CD4-positive, CD25-positive, alpha-beta regulatory T cell (primary cell): ENCODE results near the gene ZNF93. TPM values are rescaled to one million over a fixed set of nuclear protein-coding genes. Genes with fewer than 3 reads are reported as not detected.
"Not testable (repeated sequence)": the region's sequence is repeated elsewhere in the genome, so short reads cannot be mapped to it uniquely, and the experiment has no call there.

Experiments used
- ATAC-seq, 2 donors: fragments of 150-1000 bp; cut with Tn5 transposase; one replicate each; pipeline ENCODE4 v1.10.0; 2021; ENCODE audit warnings: low read depth in 2 of 2, moderate number of reproducible peaks in 2 of 2, moderate library complexity in 1 of 2
- DNase-seq, 3 donors: peaks; one replicate each; pipeline versions ENCODE4 v3.0.0 to v3.0.0-alpha.2; 2012 to 2022; ENCODE audit warnings: mixed read lengths in 1 of 3
- H3K27ac ChIP-seq: one replicate; pipeline ENCODE4 v1.7.0; 2013; ENCODE audit warnings: mild to moderate bottlenecking, low read length; ENCODE audit not compliant: insufficient read depth, poor library complexity, severe bottlenecking
- H3K27me3 ChIP-seq: one replicate; pipeline ENCODE4 v1.7.0; 2013; ENCODE audit warnings: low read length; ENCODE audit not compliant: control insufficient read depth, insufficient read depth
- H3K36me3 ChIP-seq: one replicate; pipeline ENCODE4 v1.7.0; 2013; ENCODE audit warnings: mild to moderate bottlenecking, low read length, moderate library complexity; ENCODE audit not compliant: control insufficient read depth, insufficient read depth
- H3K4me1 ChIP-seq: 2 replicates; pipeline ENCODE4 v1.7.0; 2013; ENCODE audit warnings: mild to moderate bottlenecking, low read length; ENCODE audit not compliant: insufficient read depth, control insufficient read depth, poor library complexity, severe bottlenecking
- H3K4me3 ChIP-seq: one replicate; pipeline ENCODE4 v1.7.0; 2013; ENCODE audit warnings: low read depth, mild to moderate bottlenecking, low read length, moderate library complexity
- H3K9me3 ChIP-seq, 2 experiments: 1 replicate in 1 of 2; 2 replicates in 1 of 2; pipeline ENCODE4 v1.7.0; 2013; ENCODE audit warnings: low read length in 2 of 2, mild to moderate bottlenecking in 1 of 2, moderate library complexity in 1 of 2; ENCODE audit not compliant: control insufficient read depth in 2 of 2
- H3K27ac Mint-ChIP-seq, 3 donors: one replicate each; pipeline ENCODE4 v1.8.0; 2020 to 2022; ENCODE audit warnings: mild to moderate bottlenecking in 3 of 3, mixed read lengths in 3 of 3, moderate library complexity in 2 of 3
- H3K27me3 Mint-ChIP-seq: one replicate; pipeline ENCODE4 v1.8.0; 2022; ENCODE audit warnings: mild to moderate bottlenecking, mixed read lengths
- H3K36me3 Mint-ChIP-seq: one replicate; pipeline ENCODE4 v1.8.0; 2020; ENCODE audit warnings: mixed read lengths
- H3K4me1 Mint-ChIP-seq, 4 donors: one replicate each; pipeline ENCODE4 v1.8.0; 2020 to 2022; ENCODE audit warnings: mixed read lengths in 4 of 4, mild to moderate bottlenecking in 1 of 4
- H3K4me3 Mint-ChIP-seq, 4 donors: one replicate each; pipeline ENCODE4 v1.8.0; 2020 to 2022; ENCODE audit warnings: mild to moderate bottlenecking in 4 of 4, mixed read lengths in 4 of 4, moderate library complexity in 3 of 4
- H3K9me3 Mint-ChIP-seq, 7 donors: one replicate each; pipeline ENCODE4 v1.8.0; 2020 to 2022; ENCODE audit warnings: mixed read lengths in 7 of 7, mild to moderate bottlenecking in 3 of 7, moderate library complexity in 2 of 7
- polyA plus RNA-seq, 4 donors: library from polyadenylated mRNA; unstranded; fragments of 300-500 nt; fragmentation: Illumina TruSeq; gene quantifications; one replicate each; pipeline ENCODE4 v1.2.3, GENCODE V29; 2021
- total RNA-seq: library from RNA; stranded (reverse); gene quantifications from one replicate; pipeline ENCODE4 v1.2.3, GENCODE V29; 2022

ZNF93 gene
- total and polyA plus RNA-seq, 5 donors from 2014 or later: 5.6 to 14.6 (median 10.2) TPM

- H3K36me3 ChIP-seq: peaks cover 19% of the 10 kb centered on the region
- not testable (repeated sequence) for H3K4me3 ChIP-seq, H3K27me3 ChIP-seq, DNase-seq, H3K27ac Mint-ChIP-seq, H3K27me3 Mint-ChIP-seq, H3K36me3 Mint-ChIP-seq, H3K4me3 Mint-ChIP-seq, ATAC-seq, H3K27ac ChIP-seq
- Mint-ChIP-seq H3K4me1 (peaks cover 21 to 66% (median 27%) of the 10 kb centered on the region in 4 donors), H3K9me3 (peaks cover 0 to 11% (median 0%) of the 10 kb centered on the region in 7 donors)
- peaks cover 24% of the 10 kb centered on the region for H3K4me1 ChIP-seq
- peaks cover 36 to 50% of the 10 kb centered on the region in 2 experiments for H3K9me3 ChIP-seq
Measured at GRCh38 chr19:19870086-19870485, 30.7 kb upstream of the ZNF93 start.

DNA sequence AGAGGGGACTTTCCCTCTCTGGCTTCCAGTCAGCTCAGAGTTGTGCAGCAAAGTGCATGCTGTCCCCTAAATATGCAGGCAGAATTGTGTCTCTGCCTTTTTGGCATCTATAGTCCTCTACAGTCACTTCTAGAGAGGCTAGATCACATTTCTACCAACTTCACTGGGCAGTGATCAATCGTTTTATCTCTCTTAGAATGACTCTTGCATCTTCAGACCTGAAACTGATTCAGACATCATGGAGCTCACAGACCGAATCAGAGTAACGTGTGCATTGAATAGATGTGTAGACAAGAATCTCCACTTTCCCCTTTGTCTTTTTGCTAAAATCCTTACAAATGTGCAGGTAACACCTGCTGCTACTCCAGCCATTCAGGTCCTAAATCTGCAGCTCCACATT, 28.8 kb upstream of the ZNF93 start:
- Histone ChIP-seq H3K9me3 (peaks cover 50 to 68% of the 10 kb centered on the region in 2 experiments), H3K4me1 (peaks cover 24% of the 10 kb centered on the region), H3K27me3 (no peaks in the 10 kb centered on the region), H3K4me3 (peak overlapping the region; percentile 59), H3K36me3 (peaks cover 22% of the 10 kb centered on the region), H3K27ac (no peak overlapping the region)
- ATAC-seq (no peak), DNase-seq (no peak)
- Mint-ChIP-seq H3K9me3 (peaks cover 0 to 12% (median 0%) of the 10 kb centered on the region in 7 donors), H3K4me1 (peaks cover 17 to 66% (median 29%) of the 10 kb centered on the region in 4 donors), H3K27me3 (no peaks in the 10 kb centered on the region), H3K36me3 (peaks cover 7% of the 10 kb centered on the region), H3K4me3 (peak overlapping the region; percentile 27 to 77 (median 52)), H3K27ac (peak overlapping the region; percentile 57 to 91 (median 81))

DNA sequence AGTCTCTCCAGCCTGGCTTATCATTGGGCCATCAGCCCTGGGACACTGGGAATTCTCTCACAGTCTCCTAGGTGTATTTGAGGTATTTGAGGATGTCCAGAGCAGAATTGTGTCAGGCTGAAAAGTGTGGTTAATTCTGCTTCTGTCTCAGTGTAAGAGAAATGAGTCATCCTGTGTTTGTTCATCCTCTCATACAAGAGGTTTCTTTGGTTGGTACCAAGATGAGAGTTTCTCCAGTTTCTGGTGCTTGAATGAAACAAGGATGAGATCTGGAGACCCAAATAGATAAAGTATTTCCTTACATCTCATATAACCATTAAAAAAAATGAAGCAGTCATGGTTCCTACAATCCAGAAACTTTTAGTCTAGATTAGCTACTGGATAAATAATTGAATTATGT, 27.4 kb upstream of the ZNF93 start:
- peaks cover 22% of the 10 kb centered on the region for H3K36me3 ChIP-seq
- peaks cover 0 to 14% (median 0%) of the 10 kb centered on the region in 7 donors for H3K9me3 Mint-ChIP-seq
- no peak for DNase-seq
- H3K4me1 ChIP-seq: peaks cover 14% of the 10 kb centered on the region
- no peak overlapping the region for H3K4me3 Mint-ChIP-seq
- no peak overlapping the region for H3K27ac ChIP-seq
- no peak overlapping the region for H3K27ac Mint-ChIP-seq
- H3K36me3 Mint-ChIP-seq: peaks cover 14% of the 10 kb centered on the region
- no peak for ATAC-seq
- H3K27me3 Mint-ChIP-seq: no peaks in the 10 kb centered on the region
- no peaks in the 10 kb centered on the region for H3K27me3 ChIP-seq
- H3K9me3 ChIP-seq: peaks cover 57 to 74% of the 10 kb centered on the region in 2 experiments
- no peak overlapping the region for H3K4me3 ChIP-seq
- H3K4me1 Mint-ChIP-seq: peaks cover 8 to 52% (median 22%) of the 10 kb centered on the region in 4 donors

DNA sequence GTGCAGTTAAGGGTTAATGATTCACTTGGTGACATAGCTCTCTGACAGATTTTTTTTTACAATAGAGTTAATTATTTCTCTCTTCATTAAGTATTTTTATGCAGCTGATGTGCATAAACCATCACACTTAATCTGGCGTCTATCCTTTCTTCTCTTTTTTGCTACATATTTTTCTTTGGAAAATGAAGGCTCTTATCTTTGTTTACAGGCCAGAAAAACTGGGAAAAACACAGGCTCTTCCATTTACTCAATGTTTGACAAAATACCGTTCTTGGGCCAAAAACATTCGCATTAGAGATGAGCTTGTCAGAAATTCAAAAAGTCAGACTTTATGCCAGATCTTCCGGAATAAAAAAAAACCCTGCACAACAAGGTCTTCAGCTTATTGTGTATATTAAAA, 23.0 kb upstream of the ZNF93 start:
- no peak overlapping the region for H3K27ac Mint-ChIP-seq
- H3K36me3 Mint-ChIP-seq: peaks cover 44% of the 10 kb centered on the region
- H3K36me3 ChIP-seq: peaks cover 42% of the 10 kb centered on the region
- H3K27me3 ChIP-seq: no peaks in the 10 kb centered on the region
- no peak for ATAC-seq
- peaks cover 0 to 23% (median 6%) of the 10 kb centered on the region in 4 donors for H3K4me1 Mint-ChIP-seq
- no peak overlapping the region for H3K27ac ChIP-seq
- no peaks in the 10 kb centered on the region for H3K27me3 Mint-ChIP-seq
- H3K9me3 ChIP-seq: peaks cover 63 to 80% of the 10 kb centered on the region in 2 experiments
- no peak for DNase-seq
- H3K4me1 ChIP-seq: peaks cover 2% of the 10 kb centered on the region
- H3K4me3 ChIP-seq: no peak overlapping the region
- H3K9me3 Mint-ChIP-seq: peaks cover 0 to 18% (median 4%) of the 10 kb centered on the region in 7 donors
- no peak overlapping the region for H3K4me3 Mint-ChIP-seq

DNA sequence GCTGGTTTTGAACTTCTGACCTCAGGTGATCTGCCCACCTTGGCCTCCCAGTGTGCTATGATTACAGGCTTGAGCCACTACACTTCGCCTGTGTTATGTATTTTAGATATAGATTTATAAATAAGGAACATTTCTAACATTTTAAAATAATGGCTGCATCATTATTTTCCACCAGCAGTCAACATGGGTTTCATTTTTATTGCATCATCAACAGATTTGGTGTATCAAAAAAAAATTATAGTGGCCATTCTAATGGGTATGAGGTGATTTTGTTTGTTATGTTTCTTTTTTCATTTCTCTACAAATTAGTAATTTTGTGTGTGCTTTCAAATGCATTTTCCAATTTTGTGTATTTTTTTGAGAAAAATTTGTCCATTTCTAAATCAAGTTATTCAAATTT, 16.2 kb upstream of the ZNF93 start:
- Histone ChIP-seq H3K27me3 (no peaks in the 10 kb centered on the region), H3K4me1 (no peaks in the 10 kb centered on the region), H3K4me3 (no peak overlapping the region), H3K27ac (no peak overlapping the region), H3K36me3 (peaks cover 61% of the 10 kb centered on the region), H3K9me3 (peaks cover 54 to 72% of the 10 kb centered on the region in 2 experiments)
- peaks cover 62% of the 10 kb centered on the region for H3K36me3 Mint-ChIP-seq
- no peak for DNase-seq
- H3K27ac Mint-ChIP-seq: no peak overlapping the region
- no peak overlapping the region for H3K4me3 Mint-ChIP-seq
- ATAC-seq: no peak
- no peaks in the 10 kb centered on the region for H3K27me3 Mint-ChIP-seq
- peaks cover 0 to 5% (median under 1%) of the 10 kb centered on the region in 4 donors for H3K4me1 Mint-ChIP-seq
- peaks cover 0 to 36% (median 17%) of the 10 kb centered on the region in 7 donors for H3K9me3 Mint-ChIP-seq

GRCh38 chr19:19892055-19892941, 8.4 kb upstream of the ZNF93 start:
- peaks cover 77 to 97% of the 10 kb centered on the region in 2 experiments for H3K9me3 ChIP-seq
- DNase-seq, H3K4me1 Mint-ChIP-seq: not testable (repeated sequence)

GRCh38 chr19:19900139-19900728, 512 bp upstream of the ZNF93 start:
- H3K4me1 Mint-ChIP-seq: peaks cover 19 to 39% (median 22%) of the 10 kb centered on the region in 4 donors
- ATAC-seq: peak in 1 of 2 donors; percentile 5
- no peak for DNase-seq
- Histone ChIP-seq H3K36me3 (peaks cover 4% of the 10 kb centered on the region), H3K27me3 (no peaks in the 10 kb centered on the region), H3K4me1 (peaks cover 15% of the 10 kb centered on the region), H3K4me3 (peak overlapping the region; percentile 98), H3K9me3 (peaks cover 22 to 53% of the 10 kb centered on the region in 2 experiments), H3K27ac (peak overlapping the region; percentile 68)
- peaks cover 17% of the 10 kb centered on the region for H3K36me3 Mint-ChIP-seq
- peaks cover 3% of the 10 kb centered on the region for H3K27me3 Mint-ChIP-seq
- peak overlapping the region; percentile 90 to 99 (median 98) for H3K27ac Mint-ChIP-seq
- H3K4me3 Mint-ChIP-seq: peak overlapping the region; percentile 90 to 99 (median 95)
- peaks cover 9 to 45% (median 23%) of the 10 kb centered on the region in 7 donors for H3K9me3 Mint-ChIP-seq

More at GRCh38 chr19:19892055-19892941, 8.4 kb upstream of the ZNF93 start:
- ATAC-seq, H3K4me3 ChIP-seq, H3K27ac Mint-ChIP-seq, H3K27me3 ChIP-seq, H3K4me1 ChIP-seq, H3K27ac ChIP-seq, H3K27me3 Mint-ChIP-seq: not testable (repeated sequence)
- H3K36me3 ChIP-seq: peaks cover 32% of the 10 kb centered on the region
- Mint-ChIP-seq H3K9me3 (peaks cover 0 to 68% (median 39%) of the 10 kb centered on the region in 7 donors), H3K4me3 (peak overlapping the region in 1 of 4 donors; percentile 15), H3K36me3 (peaks cover 35% of the 10 kb centered on the region)
